ENCODE results near the gene CAMTA2. TPM values are rescaled to one million over a fixed set of nuclear protein-coding genes. Genes with fewer than 3 reads are reported as not detected.
"Not testable (repeated sequence)": the region's sequence is repeated elsewhere in the genome, so short reads cannot be mapped to it uniquely, and the experiment has no call there.

The CAMTA2 gene
- total RNA-seq, 3 donors from 2014 or later, result 11.0 to 17.7 (median 13.5) TPM

DNA sequence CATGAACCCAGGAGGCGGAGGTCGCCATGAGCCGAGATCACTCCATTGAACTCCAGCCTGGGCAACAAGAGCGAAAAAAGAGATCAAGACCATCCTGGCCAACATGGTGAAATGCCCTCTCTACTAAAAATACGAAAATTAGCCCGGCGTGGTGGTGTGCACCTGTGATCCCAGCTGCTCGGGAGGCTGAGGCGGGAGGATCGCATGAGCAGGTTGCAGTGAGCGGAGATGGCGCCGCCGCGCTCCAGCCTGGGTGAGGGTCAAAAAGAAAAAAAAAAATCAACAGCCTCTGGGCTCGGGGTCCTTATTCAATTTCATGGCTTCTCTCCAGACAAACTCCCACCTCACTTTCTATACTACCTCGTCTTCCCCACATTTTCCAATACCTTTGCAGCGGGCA lies 58.6 kb downstream of the CAMTA2 start:
- Histone ChIP-seq H3K4me1 (peaks cover 0 to under 1% of the 10 kb centered on the region in 2 donors), H3K27me3 (no peaks in the 10 kb centered on the region), H3K36me3 (no peaks in the 10 kb centered on the region), H3K4me3 (no peak overlapping the region), H3K9me3 (no peaks in the 10 kb centered on the region), H3K27ac (no peak overlapping the region)
- intact Hi-C loops (cut with DNase I; ENCODE audit: low total_unique reads), result no loop called here
- TF ChIP-seq, protein P1, sequence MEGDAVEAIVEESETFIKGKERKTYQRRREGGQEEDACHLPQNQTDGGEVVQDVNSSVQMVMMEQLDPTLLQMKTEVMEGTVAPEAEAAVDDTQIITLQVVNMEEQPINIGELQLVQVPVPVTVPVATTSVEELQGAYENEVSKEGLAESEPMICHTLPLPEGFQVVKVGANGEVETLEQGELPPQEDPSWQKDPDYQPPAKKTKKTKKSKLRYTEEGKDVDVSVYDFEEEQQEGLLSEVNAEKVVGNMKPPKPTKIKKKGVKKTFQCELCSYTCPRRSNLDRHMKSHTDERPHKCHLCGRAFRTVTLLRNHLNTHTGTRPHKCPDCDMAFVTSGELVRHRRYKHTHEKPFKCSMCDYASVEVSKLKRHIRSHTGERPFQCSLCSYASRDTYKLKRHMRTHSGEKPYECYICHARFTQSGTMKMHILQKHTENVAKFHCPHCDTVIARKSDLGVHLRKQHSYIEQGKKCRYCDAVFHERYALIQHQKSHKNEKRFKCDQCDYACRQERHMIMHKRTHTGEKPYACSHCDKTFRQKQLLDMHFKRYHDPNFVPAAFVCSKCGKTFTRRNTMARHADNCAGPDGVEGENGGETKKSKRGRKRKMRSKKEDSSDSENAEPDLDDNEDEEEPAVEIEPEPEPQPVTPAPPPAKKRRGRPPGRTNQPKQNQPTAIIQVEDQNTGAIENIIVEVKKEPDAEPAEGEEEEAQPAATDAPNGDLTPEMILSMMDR (IDR thresholded peaks at IDR 0.05), result no peak
- TF ChIP-seq POLR2AphosphoS5 (IDR thresholded peaks at IDR 0.05), result no peak
- no peak for TF ChIP-seq POLR2A (IDR thresholded peaks at IDR 0.05)
- no peak for DNase-seq (ENCODE audit: low spot score in 2 of 2)

DNA sequence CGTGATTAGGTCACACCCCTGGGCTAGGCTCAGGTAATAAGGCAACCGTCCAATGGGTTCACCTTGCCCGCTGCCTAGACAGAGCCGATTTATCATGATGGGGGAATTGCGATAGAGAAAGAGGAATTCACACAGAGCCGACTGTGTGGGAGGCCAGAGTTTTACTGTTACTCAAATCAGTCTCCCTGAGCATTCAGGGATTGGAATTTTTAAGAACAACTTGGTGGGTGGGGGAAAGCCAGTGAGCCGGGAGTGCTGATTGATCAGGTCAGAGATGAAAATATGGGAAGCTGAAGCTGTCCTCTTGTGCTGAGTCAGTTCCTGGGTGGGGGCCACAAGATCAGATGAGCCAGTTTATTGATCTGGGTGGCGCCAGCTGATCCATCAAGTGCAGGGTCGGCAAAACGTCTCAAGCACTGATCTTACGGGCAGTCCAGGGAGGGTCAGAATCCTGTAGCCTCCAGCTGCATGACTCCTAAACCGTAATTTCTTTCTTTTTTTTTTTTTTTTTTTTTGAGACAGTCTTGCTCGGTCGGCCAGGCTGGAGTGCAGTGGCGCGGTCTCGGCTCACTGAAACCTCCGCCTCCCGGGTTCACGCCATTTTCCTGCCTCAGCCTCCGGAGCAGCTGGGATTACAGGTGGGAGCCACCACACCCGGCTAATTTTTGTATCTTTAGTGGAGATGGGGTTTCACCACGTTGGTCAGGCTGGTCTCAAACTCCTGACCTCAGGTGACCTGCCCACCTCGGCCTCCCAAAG lies 60.7 kb downstream of the CAMTA2 start:
- intact Hi-C loops (cut with DNase I; ENCODE audit: low total_unique reads); H3K27ac ChIP-seq: not testable (repeated sequence)

DNA sequence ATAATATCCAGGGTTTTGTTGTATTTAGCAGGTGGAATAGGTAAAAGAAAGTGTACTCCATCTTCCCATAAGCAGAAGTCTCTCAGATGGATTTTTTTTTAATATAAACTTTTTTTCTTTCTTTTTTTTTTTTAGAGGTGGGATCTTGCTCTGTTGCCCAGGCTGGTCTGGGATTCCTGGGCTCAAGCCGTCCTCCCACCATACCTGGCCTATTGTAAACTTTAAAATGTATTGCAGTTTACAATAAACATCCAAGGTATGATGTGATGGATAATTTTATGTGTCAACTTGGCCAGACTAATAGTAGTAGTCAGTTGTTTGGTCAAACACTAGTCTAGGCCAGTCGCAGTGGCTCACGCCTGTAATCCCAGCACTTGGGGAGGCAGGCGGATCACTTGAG lies 66.2 kb downstream of the CAMTA2 start:
- TF ChIP-seq, protein P1 (IDR thresholded peaks at IDR 0.05), result no peak
- TF ChIP-seq POLR2A (IDR thresholded peaks at IDR 0.05), result no peak
- TF ChIP-seq POLR2AphosphoS5 (IDR thresholded peaks at IDR 0.05), result no peak
- intact Hi-C loops (cut with DNase I; ENCODE audit: low total_unique reads), result no loop called here
- DNase-seq (ENCODE audit: low spot score in 2 of 2), result no peak

More for the DNA sequence above, 60.7 kb downstream of the CAMTA2 start:
- H3K27me3 ChIP-seq; H3K4me1 ChIP-seq; H3K4me3 ChIP-seq; H3K36me3 ChIP-seq; H3K9me3 ChIP-seq; DNase-seq (ENCODE audit: low spot score in 2 of 2): not testable (repeated sequence)

DNA sequence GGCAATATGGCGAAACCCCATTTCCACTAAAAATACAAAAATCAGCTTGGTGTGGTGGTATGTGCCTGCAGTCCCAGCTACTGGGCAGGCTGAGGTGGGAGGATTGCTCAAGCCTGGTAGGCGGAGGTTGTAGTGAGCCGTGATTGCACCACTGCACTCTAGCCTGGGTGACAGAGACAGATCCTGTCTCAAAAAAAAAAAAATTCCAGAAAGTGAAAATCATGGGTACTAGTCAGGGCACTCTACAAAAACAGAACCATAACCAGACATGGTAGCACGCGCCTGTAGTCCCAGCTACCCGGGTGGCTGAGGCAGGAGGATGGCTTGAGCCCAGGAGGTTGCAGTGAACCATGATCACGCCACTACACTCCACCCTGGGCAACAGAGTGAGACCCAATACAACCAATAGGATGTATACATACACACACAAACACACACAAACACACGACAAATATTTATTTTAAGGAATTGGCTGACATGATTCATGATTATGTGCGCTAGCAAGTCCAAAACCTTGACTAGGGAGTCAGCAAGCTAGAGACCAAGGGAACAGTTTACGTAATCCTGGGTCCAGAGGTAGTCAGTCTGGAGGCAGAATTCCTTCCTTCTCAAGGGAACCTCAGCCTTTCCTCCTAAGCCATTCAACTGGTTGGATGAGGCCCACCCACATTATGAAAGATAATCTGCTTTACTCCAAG lies 67.0 kb downstream of the CAMTA2 start:
- intact Hi-C loops (cut with DNase I; ENCODE audit: low total_unique reads), result no loop called here
- TF ChIP-seq, protein P1 (IDR thresholded peaks at IDR 0.05), result no peak
- no peak for TF ChIP-seq POLR2AphosphoS5 (IDR thresholded peaks at IDR 0.05)
- no peak for TF ChIP-seq POLR2A (IDR thresholded peaks at IDR 0.05)
- Histone ChIP-seq H3K36me3 (no peaks in the 10 kb centered on the region), H3K27ac (peak overlapping the region in 1 of 2 donors; percentile 12), H3K4me1 (no peaks in the 10 kb centered on the region), H3K4me3 (no peak overlapping the region), H3K9me3 (no peaks in the 10 kb centered on the region), H3K27me3 (no peaks in the 10 kb centered on the region)
- no peak for DNase-seq (ENCODE audit: low spot score in 2 of 2)

More for the DNA sequence above, 66.2 kb downstream of the CAMTA2 start:
- H3K4me3 ChIP-seq, result no peak overlapping the region
- H3K36me3 ChIP-seq, result no peaks in the 10 kb centered on the region
- H3K9me3 ChIP-seq, result no peaks in the 10 kb centered on the region
- no peaks in the 10 kb centered on the region for H3K27me3 ChIP-seq
- H3K4me1 ChIP-seq, result no peaks in the 10 kb centered on the region
- H3K27ac ChIP-seq, result no peak overlapping the region

DNA sequence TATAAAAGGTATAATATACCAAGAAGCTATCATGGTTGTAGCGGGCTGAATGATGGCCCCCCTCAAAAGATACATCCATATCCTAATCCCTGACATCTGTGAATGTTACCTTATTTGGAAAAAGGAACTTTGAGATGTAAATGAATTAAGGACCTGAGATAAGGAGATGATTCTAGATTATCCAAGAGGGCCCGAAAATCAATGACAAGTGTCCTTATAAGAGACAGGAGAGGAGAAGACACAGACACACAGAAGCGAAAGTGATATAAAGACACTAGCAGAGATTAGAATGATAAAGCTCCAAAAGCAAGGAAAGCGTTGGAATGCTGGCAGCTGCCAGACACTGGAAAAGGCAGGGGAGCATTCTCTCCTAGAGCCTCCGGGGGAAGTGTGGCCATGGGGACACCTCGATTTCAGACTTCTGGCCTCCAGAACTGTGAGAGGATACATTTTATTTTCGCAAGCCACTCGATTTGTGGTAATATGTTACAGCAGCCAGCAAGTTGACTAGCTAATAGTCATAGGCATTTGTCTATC lies 67.9 kb downstream of the CAMTA2 start:
- H3K27ac ChIP-seq, result peak overlapping the region in 1 of 2 donors; percentile 30
- TF ChIP-seq POLR2AphosphoS5 (IDR thresholded peaks at IDR 0.05) (no peak), POLR2A (IDR thresholded peaks at IDR 0.05) (no peak)
- TF ChIP-seq, protein P1 (IDR thresholded peaks at IDR 0.05), result no peak
- no peaks in the 10 kb centered on the region for H3K9me3 ChIP-seq
- no peak overlapping the region for H3K4me3 ChIP-seq
- no peaks in the 10 kb centered on the region for H3K27me3 ChIP-seq
- no peak for DNase-seq (ENCODE audit: low spot score in 2 of 2)
- no peaks in the 10 kb centered on the region for H3K4me1 ChIP-seq
- intact Hi-C loops (cut with DNase I; ENCODE audit: low total_unique reads), result no loop called here
- H3K36me3 ChIP-seq, result no peaks in the 10 kb centered on the region

Other genes with a start within 250 kb of the CAMTA2 start
- gene ZMYND15, start 247.8 kb downstream of the CAMTA2 start, total RNA-seq, result 1 to 10 TPM in 1 of 3 donors, under 1 TPM in 2; 0.96 to 2.3 (median 0.98) TPM
- 10 to 100 TPM; 13.8 to 25.8 (median 18.6) TPM for gene CXCL16, start 247.7 kb downstream of the CAMTA2 start, total RNA-seq
- gene TM4SF5, start 215.8 kb downstream of the CAMTA2 start, total RNA-seq, result not detected
- 1 to 10 TPM in 2 of 3 donors, under 1 TPM in 1; 0.98 to 5.0 (median 2.6) TPM for gene VMO1, start 201.3 kb downstream of the CAMTA2 start, total RNA-seq
- gene GLTPD2, start 198.7 kb downstream of the CAMTA2 start, total RNA-seq, result not detected
- 100 to 1,000 TPM; 133 to 183 (median 164) TPM for gene PSMB6, start 191.5 kb downstream of the CAMTA2 start, total RNA-seq
- 10 to 100 TPM; 17.1 to 40.6 (median 30.3) TPM for gene PLD2, start 180.5 kb downstream of the CAMTA2 start, total RNA-seq
- 10 to 100 TPM; 25.9 to 58.7 (median 42.0) TPM for gene MINK1, start 154.3 kb downstream of the CAMTA2 start, total RNA-seq
- gene C17orf107, start 88.1 kb downstream of the CAMTA2 start, total RNA-seq, result 10 to 100 TPM in 1 of 3 donors, 1 to 10 TPM in 1, not detected in 1; 3.9 to 10.5 TPM
- gene CHRNE, start 84.6 kb downstream of the CAMTA2 start, total RNA-seq, result 1 to 10 TPM in 1 of 3 donors, under 1 TPM in 2; 0.16 to 2.0 (median 0.73) TPM
- not detected for gene GP1BA, start 55.4 kb downstream of the CAMTA2 start, total RNA-seq
- gene SLC25A11, start 47.6 kb downstream of the CAMTA2 start, total RNA-seq, result 10 to 100 TPM; 38.8 to 48.5 (median 42.6) TPM
- gene RNF167, start 47.4 kb downstream of the CAMTA2 start, total RNA-seq, result 10 to 100 TPM; 38.3 to 49.0 (median 38.7) TPM
- gene PFN1, start 39.1 kb downstream of the CAMTA2 start, total RNA-seq, result 100 to 1,000 TPM; 290 to 487 (median 379) TPM
- gene ENO3, start 36.6 kb downstream of the CAMTA2 start, total RNA-seq, result 1 to 10 TPM; 1.6 to 4.6 (median 3.1) TPM
- 10 to 100 TPM; 42.6 to 57.8 (median 55.2) TPM for gene SPAG7, start 19.9 kb downstream of the CAMTA2 start, total RNA-seq
- gene INCA1, start 9.8 kb upstream of the CAMTA2 start, total RNA-seq, result 1 to 10 TPM in 2 of 3 donors, under 1 TPM in 1; 0.66 to 2.9 (median 1.9) TPM
- 10 to 100 TPM; 37.5 to 88.5 (median 50.5) TPM for gene KIF1C, start 10.3 kb upstream of the CAMTA2 start, total RNA-seq
- gene SLC52A1, start 47.8 kb upstream of the CAMTA2 start, total RNA-seq, result under 1 TPM; 0.29 to 0.98 (median 0.32) TPM
- gene ZFP3, start 90.8 kb upstream of the CAMTA2 start, total RNA-seq, result 1 to 10 TPM; 3.7 to 8.8 (median 4.9) TPM
- gene ZNF232, start 124.2 kb upstream of the CAMTA2 start, total RNA-seq, result 10 to 100 TPM in 1 of 3 donors, 1 to 10 TPM in 2; 5.1 to 13.8 (median 9.2) TPM
- under 1 TPM; 0.16 to 0.44 (median 0.33) TPM for gene USP6, start 128.4 kb upstream of the CAMTA2 start, total RNA-seq
- 10 to 100 TPM in 2 of 3 donors, 1 to 10 TPM in 1; 9.4 to 27.7 (median 22.6) TPM for gene ZNF594, start 204.2 kb upstream of the CAMTA2 start, total RNA-seq
- gene SCIMP, start 247.2 kb upstream of the CAMTA2 start, total RNA-seq, result 1 to 10 TPM; 1.3 to 5.6 (median 4.7) TPM

Data from breast epithelium (tissue), 4 donors.